Suprapubic skin (tissue), 4 donors: ENCODE measurements around the gene CGRRF1. TPM values are rescaled to one million over a fixed set of nuclear protein-coding genes. Genes with fewer than 3 reads are reported as not detected.

Experiments
- DNase-seq, 2 donors: peaks; one replicate each; pipeline ENCODE4 v3.0.0-alpha.2; 2019; ENCODE audit warnings: low spot score in 2 of 2
- H3K27ac ChIP-seq: fragments of 200-600 bp; sonication (generic); one replicate; pipeline ENCODE4 v1.5.1; 2019
- H3K27me3 ChIP-seq: fragments of 200-600 bp; sonication (generic); one replicate; pipeline ENCODE4 v1.5.1; 2019
- H3K36me3 ChIP-seq: fragments of 200-600 bp; sonication (generic); one replicate; pipeline ENCODE4 v1.5.1; 2019
- H3K4me1 ChIP-seq: fragments of 200-600 bp; sonication (generic); one replicate; pipeline ENCODE4 v1.5.1; 2019
- H3K4me3 ChIP-seq: fragments of 200-600 bp; sonication (generic); one replicate; pipeline ENCODE4 v1.5.1; 2019; ENCODE audit warnings: mild to moderate bottlenecking
- H3K9me3 ChIP-seq: fragments of 200-600 bp; sonication (generic); one replicate; pipeline ENCODE4 v1.5.1; 2019
- CTCF ChIP-seq, 2 donors: fragments of 200-600 bp in 1 of 2; fragments of 450-650 bp in 1 of 2; sonication (generic) in 1 of 2; IDR thresholded peaks; one replicate each; pipeline ENCODE4 v1.5.1; 2016 to 2019; ENCODE audit warnings: antibody characterized with exemption in 2 of 2, mild to moderate bottlenecking in 1 of 2, moderate library complexity in 1 of 2
- EP300 ChIP-seq: sonication (generic); formaldehyde crosslinking; IDR thresholded peaks from one replicate; pipeline ENCODE4 v1.6.1; 2017; ENCODE audit warnings: antibody characterized with exemption
- POLR2A ChIP-seq, 2 donors: fragments of 450-650 bp; IDR thresholded peaks; one replicate each; pipeline ENCODE4 v1.6.1; 2017; ENCODE audit warnings: antibody characterized with exemption in 2 of 2, mild to moderate bottlenecking in 2 of 2, moderate library complexity in 2 of 2
- POLR2AphosphoS5 ChIP-seq, 3 donors: sonication (generic); formaldehyde crosslinking; IDR thresholded peaks; one replicate each; pipeline ENCODE4 v1.6.1; 2017; ENCODE audit warnings: antibody characterized with exemption in 3 of 3
- WGBS: methylation state at CpG from one replicate; pipeline ENCODE4 v1.1.5; 2018; 5-methylcytosine and 5-hydroxymethylcytosine counted together
- total RNA-seq, 4 donors: library from RNA; depleted of rRNA; stranded (reverse); fragments of >200 nt; gene quantifications; one replicate each; pipeline ENCODE4 v1.1.0, GENCODE V29; 2016

CGRRF1 gene
- total RNA-seq, 4 donors from 2014 or later: 5.6 to 12.1 (median 9.2) TPM

DNA sequence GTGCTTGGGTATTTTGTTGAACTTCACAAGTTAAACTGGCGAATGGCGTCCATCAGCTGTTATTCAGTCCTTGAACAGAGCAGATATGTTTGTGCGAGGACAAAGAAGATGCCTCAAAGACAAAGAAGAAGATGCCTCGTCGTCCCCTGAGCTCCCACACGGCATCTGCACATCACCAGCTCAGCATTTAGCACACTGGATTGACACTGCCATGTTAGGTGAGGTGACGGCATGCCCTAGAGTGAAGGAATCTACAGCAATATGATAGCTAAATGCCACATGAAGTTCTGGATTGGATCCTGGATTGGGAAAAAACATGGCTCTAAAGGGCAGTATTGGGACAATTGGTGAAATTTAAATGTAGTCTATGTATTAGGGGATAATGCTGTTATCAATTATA, 72.6 kb downstream of the CGRRF1 start:
- no peak for DNase-seq
- Histone ChIP-seq H3K4me3 (no peak overlapping the region), H3K9me3 (no peaks in the 10 kb centered on the region), H3K27ac (no peak overlapping the region), H3K4me1 (no peaks in the 10 kb centered on the region), H3K36me3 (no peaks in the 10 kb centered on the region), H3K27me3 (no peaks in the 10 kb centered on the region)
- TF ChIP-seq POLR2A (IDR thresholded peaks at IDR 0.05): no peak
- TF ChIP-seq EP300: no peak
- no peak for TF ChIP-seq POLR2AphosphoS5 (IDR thresholded peaks at IDR 0.05)
- TF ChIP-seq CTCF (IDR thresholded peaks at IDR 0.05): no peak
- WGBS: 90% methylated on average over 7 of the region's 7 CpGs

DNA sequence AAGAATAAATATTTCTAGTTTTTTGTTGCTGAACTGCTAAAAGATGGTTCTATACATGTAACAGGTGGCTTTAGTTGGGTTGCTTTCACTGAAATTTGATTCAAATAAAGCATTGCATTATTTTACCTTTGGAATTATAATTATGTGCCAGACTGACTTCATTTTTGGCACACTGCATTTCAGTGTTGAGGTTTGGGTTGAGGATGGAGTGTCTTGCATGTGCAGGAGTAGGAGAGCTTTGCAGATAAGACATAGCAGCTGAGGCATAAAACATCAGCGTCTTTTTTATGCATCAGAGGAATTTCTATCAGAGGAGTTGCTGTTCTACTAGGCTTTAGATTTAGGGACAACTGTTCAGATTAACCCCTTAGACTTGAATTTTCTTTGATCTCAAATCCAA, 74.4 kb downstream of the CGRRF1 start:
- Histone ChIP-seq H3K4me1 (no peaks in the 10 kb centered on the region), H3K27ac (no peak overlapping the region), H3K36me3 (no peaks in the 10 kb centered on the region), H3K9me3 (no peaks in the 10 kb centered on the region), H3K27me3 (no peaks in the 10 kb centered on the region), H3K4me3 (no peak overlapping the region)
- WGBS: 44% methylated on average over 1 of the region's 1 CpG
- DNase-seq: no peak
- TF ChIP-seq EP300 (no peak), CTCF (IDR thresholded peaks at IDR 0.05) (no peak), POLR2AphosphoS5 (IDR thresholded peaks at IDR 0.05) (no peak), POLR2A (IDR thresholded peaks at IDR 0.05) (no peak)

- no peak overlapping the region for H3K4me3 ChIP-seq
- no peaks in the 10 kb centered on the region for H3K4me1 ChIP-seq
- WGBS: 86% methylated on average over 3 of the region's 3 CpGs
- no peaks in the 10 kb centered on the region for H3K36me3 ChIP-seq
- H3K9me3 ChIP-seq: no peaks in the 10 kb centered on the region
- no peak overlapping the region for H3K27ac ChIP-seq
- no peak for DNase-seq
- TF ChIP-seq POLR2AphosphoS5 (IDR thresholded peaks at IDR 0.05): no peak
- no peak for TF ChIP-seq POLR2A (IDR thresholded peaks at IDR 0.05)
- no peak for TF ChIP-seq CTCF (IDR thresholded peaks at IDR 0.05)
- TF ChIP-seq EP300: no peak
- no peaks in the 10 kb centered on the region for H3K27me3 ChIP-seq
Observed at GRCh38 chr14:54585214-54585613, 75.5 kb downstream of the CGRRF1 start.

Other genes starting within 250 kb of the CGRRF1 start
- 1 to 10 TPM in 3 of 4 donors, not detected in 1; 4.9 to 8.0 (median 7.5) TPM for gene CDKN3, start 112.9 kb upstream of the CGRRF1 start, total RNA-seq
- 100 to 1,000 TPM in 2 of 4 donors, 10 to 100 TPM in 2; 48.9 to 137 (median 99.3) TPM for gene CNIH1, start 68.5 kb upstream of the CGRRF1 start, total RNA-seq
- 10 to 100 TPM; 24.1 to 44.3 (median 26.6) TPM for gene GMFB, start 20.9 kb upstream of the CGRRF1 start, total RNA-seq
- 10 to 100 TPM in 2 of 4 donors, 1 to 10 TPM in 2; 7.7 to 26.6 (median 9.7) TPM for gene SAMD4A, start 57.2 kb downstream of the CGRRF1 start, total RNA-seq